ENCODE data around the gene RNF32. TPM values are rescaled to one million over a fixed set of nuclear protein-coding genes. Genes with fewer than 3 reads are reported as not detected.

Gene RNF32
- total RNA-seq, 1 donor from 2014 or later, result 0.52 TPM

GRCh38 chr7:156669035-156669828, 28.7 kb downstream of the RNF32 start:
- H3K36me3 ChIP-seq (ENCODE audit: control insufficient read depth in 3 of 3, insufficient read depth in 3 of 3, low read length in 3 of 3), result peaks cover 3 to 7% (median 4%) of the 10 kb centered on the region in 3 donors
- H3K27ac ChIP-seq (ENCODE audit: low read depth, low read length), result no peak overlapping the region
- no peak overlapping the region for H3K9ac ChIP-seq (ENCODE audit: low read depth in 1 of 3, low read length in 3 of 3)
- no peaks in the 10 kb centered on the region for H3K27me3 ChIP-seq (ENCODE audit: control insufficient read depth in 3 of 3, insufficient read depth in 3 of 3, low read length in 3 of 3)
- H3K4me3 ChIP-seq (ENCODE audit: low read length in 3 of 3), result no peak overlapping the region
- H3K9me3 ChIP-seq (ENCODE audit: control insufficient read depth in 3 of 3, low read length in 3 of 3), result no peaks in the 10 kb centered on the region
- H3K4me1 ChIP-seq (ENCODE audit: control insufficient read depth in 3 of 3, insufficient read depth in 3 of 3, low read length in 3 of 3), result peaks cover 0 to 7% (median 2%) of the 10 kb centered on the region in 3 donors

GRCh38 chr7:156673454-156673853, 32.9 kb downstream of the RNF32 start:
- peaks cover 14 to 26% (median 22%) of the 10 kb centered on the region in 3 donors for H3K36me3 ChIP-seq (ENCODE audit: control insufficient read depth in 3 of 3, insufficient read depth in 3 of 3, low read length in 3 of 3)

GRCh38 chr7:156673902-156674301, 33.3 kb downstream of the RNF32 start:
- H3K9ac ChIP-seq (ENCODE audit: low read depth in 1 of 3, low read length in 3 of 3), result no peak overlapping the region
- no peak overlapping the region for H3K27ac ChIP-seq (ENCODE audit: low read depth, low read length)
- H3K27me3 ChIP-seq (ENCODE audit: control insufficient read depth in 3 of 3, insufficient read depth in 3 of 3, low read length in 3 of 3), result no peaks in the 10 kb centered on the region
- H3K4me1 ChIP-seq (ENCODE audit: control insufficient read depth in 3 of 3, insufficient read depth in 3 of 3, low read length in 3 of 3), result peaks cover 0 to 7% (median 3%) of the 10 kb centered on the region in 3 donors
- H3K4me3 ChIP-seq (ENCODE audit: low read length in 3 of 3), result no peak overlapping the region
- peaks cover 18 to 29% (median 27%) of the 10 kb centered on the region in 3 donors for H3K36me3 ChIP-seq (ENCODE audit: control insufficient read depth in 3 of 3, insufficient read depth in 3 of 3, low read length in 3 of 3)
- no peaks in the 10 kb centered on the region for H3K9me3 ChIP-seq (ENCODE audit: control insufficient read depth in 3 of 3, low read length in 3 of 3)

More at GRCh38 chr7:156673454-156673853, 32.9 kb downstream of the RNF32 start:
- no peaks in the 10 kb centered on the region for H3K9me3 ChIP-seq (ENCODE audit: control insufficient read depth in 3 of 3, low read length in 3 of 3)
- H3K4me3 ChIP-seq (ENCODE audit: low read length in 3 of 3), result no peak overlapping the region
- no peak overlapping the region for H3K9ac ChIP-seq (ENCODE audit: low read depth in 1 of 3, low read length in 3 of 3)
- H3K27me3 ChIP-seq (ENCODE audit: control insufficient read depth in 3 of 3, insufficient read depth in 3 of 3, low read length in 3 of 3), result no peaks in the 10 kb centered on the region
- H3K27ac ChIP-seq (ENCODE audit: low read depth, low read length), result no peak overlapping the region
- H3K4me1 ChIP-seq (ENCODE audit: control insufficient read depth in 3 of 3, insufficient read depth in 3 of 3, low read length in 3 of 3), result peaks cover 0 to 7% (median 3%) of the 10 kb centered on the region in 3 donors

- H3K27me3 ChIP-seq (ENCODE audit: control insufficient read depth in 3 of 3, insufficient read depth in 3 of 3, low read length in 3 of 3), result no peaks in the 10 kb centered on the region
- no peak overlapping the region for H3K4me3 ChIP-seq (ENCODE audit: low read length in 3 of 3)
- H3K27ac ChIP-seq (ENCODE audit: low read depth, low read length), result no peak overlapping the region
- H3K9ac ChIP-seq (ENCODE audit: low read depth in 1 of 3, low read length in 3 of 3), result no peak overlapping the region
- H3K4me1 ChIP-seq (ENCODE audit: control insufficient read depth in 3 of 3, insufficient read depth in 3 of 3, low read length in 3 of 3), result peaks cover 0 to 7% (median 3%) of the 10 kb centered on the region in 3 donors
- H3K36me3 ChIP-seq (ENCODE audit: control insufficient read depth in 3 of 3, insufficient read depth in 3 of 3, low read length in 3 of 3), result peaks cover 24 to 34% (median 34%) of the 10 kb centered on the region in 3 donors
- no peaks in the 10 kb centered on the region for H3K9me3 ChIP-seq (ENCODE audit: control insufficient read depth in 3 of 3, low read length in 3 of 3)
Observed at GRCh38 chr7:156675721-156676120, 35.1 kb downstream of the RNF32 start.

GRCh38 chr7:156676263-156676662, 35.7 kb downstream of the RNF32 start:
- H3K9me3 ChIP-seq (ENCODE audit: control insufficient read depth in 3 of 3, low read length in 3 of 3), result no peaks in the 10 kb centered on the region
- H3K27ac ChIP-seq (ENCODE audit: low read depth, low read length), result no peak overlapping the region
- H3K4me3 ChIP-seq (ENCODE audit: low read length in 3 of 3), result no peak overlapping the region
- peaks cover 0 to 7% (median 3%) of the 10 kb centered on the region in 3 donors for H3K4me1 ChIP-seq (ENCODE audit: control insufficient read depth in 3 of 3, insufficient read depth in 3 of 3, low read length in 3 of 3)
- H3K36me3 ChIP-seq (ENCODE audit: control insufficient read depth in 3 of 3, insufficient read depth in 3 of 3, low read length in 3 of 3), result peaks cover 24 to 34% (median 34%) of the 10 kb centered on the region in 3 donors
- H3K27me3 ChIP-seq (ENCODE audit: control insufficient read depth in 3 of 3, insufficient read depth in 3 of 3, low read length in 3 of 3), result no peaks in the 10 kb centered on the region
- no peak overlapping the region for H3K9ac ChIP-seq (ENCODE audit: low read depth in 1 of 3, low read length in 3 of 3)

GRCh38 chr7:156677374-156678054, 36.9 kb downstream of the RNF32 start:
- Histone ChIP-seq H3K4me3 (ENCODE audit: low read length in 3 of 3) (no peak overlapping the region), H3K27me3 (ENCODE audit: control insufficient read depth in 3 of 3, insufficient read depth in 3 of 3, low read length in 3 of 3) (no peaks in the 10 kb centered on the region), H3K27ac (ENCODE audit: low read depth, low read length) (no peak overlapping the region), H3K4me1 (ENCODE audit: control insufficient read depth in 3 of 3, insufficient read depth in 3 of 3, low read length in 3 of 3) (peaks cover 0 to 7% (median 3%) of the 10 kb centered on the region in 3 donors), H3K9ac (ENCODE audit: low read depth in 1 of 3, low read length in 3 of 3) (no peak overlapping the region), H3K36me3 (ENCODE audit: control insufficient read depth in 3 of 3, insufficient read depth in 3 of 3, low read length in 3 of 3) (peaks cover 28 to 37% (median 35%) of the 10 kb centered on the region in 3 donors), H3K9me3 (ENCODE audit: control insufficient read depth in 3 of 3, low read length in 3 of 3) (no peaks in the 10 kb centered on the region)

GRCh38 chr7:156680281-156680680, 39.7 kb downstream of the RNF32 start:
- no peaks in the 10 kb centered on the region for H3K4me1 ChIP-seq (ENCODE audit: control insufficient read depth in 3 of 3, insufficient read depth in 3 of 3, low read length in 3 of 3)
- H3K9ac ChIP-seq (ENCODE audit: low read depth in 1 of 3, low read length in 3 of 3), result no peak overlapping the region
- H3K9me3 ChIP-seq (ENCODE audit: control insufficient read depth in 3 of 3, low read length in 3 of 3), result no peaks in the 10 kb centered on the region
- H3K36me3 ChIP-seq (ENCODE audit: control insufficient read depth in 3 of 3, insufficient read depth in 3 of 3, low read length in 3 of 3), result peaks cover 32 to 43% (median 33%) of the 10 kb centered on the region in 3 donors
- no peak overlapping the region for H3K4me3 ChIP-seq (ENCODE audit: low read length in 3 of 3)
- no peaks in the 10 kb centered on the region for H3K27me3 ChIP-seq (ENCODE audit: control insufficient read depth in 3 of 3, insufficient read depth in 3 of 3, low read length in 3 of 3)
- H3K27ac ChIP-seq (ENCODE audit: low read depth, low read length), result no peak overlapping the region

- no peaks in the 10 kb centered on the region for H3K27me3 ChIP-seq (ENCODE audit: control insufficient read depth in 3 of 3, insufficient read depth in 3 of 3, low read length in 3 of 3)
Observed at GRCh38 chr7:156682928-156683327, 42.4 kb downstream of the RNF32 start.

GRCh38 chr7:156684251-156684650, 43.7 kb downstream of the RNF32 start:
- Histone ChIP-seq H3K27ac (ENCODE audit: low read depth, low read length) (no peak overlapping the region), H3K9ac (ENCODE audit: low read depth in 1 of 3, low read length in 3 of 3) (no peak overlapping the region), H3K4me3 (ENCODE audit: low read length in 3 of 3) (no peak overlapping the region), H3K4me1 (ENCODE audit: control insufficient read depth in 3 of 3, insufficient read depth in 3 of 3, low read length in 3 of 3) (no peaks in the 10 kb centered on the region), H3K36me3 (ENCODE audit: control insufficient read depth in 3 of 3, insufficient read depth in 3 of 3, low read length in 3 of 3) (peaks cover 5 to 20% (median 16%) of the 10 kb centered on the region in 3 donors), H3K9me3 (ENCODE audit: control insufficient read depth in 3 of 3, low read length in 3 of 3) (no peaks in the 10 kb centered on the region), H3K27me3 (ENCODE audit: control insufficient read depth in 3 of 3, insufficient read depth in 3 of 3, low read length in 3 of 3) (no peaks in the 10 kb centered on the region)

More at GRCh38 chr7:156682928-156683327, 42.4 kb downstream of the RNF32 start:
- Histone ChIP-seq H3K27ac (ENCODE audit: low read depth, low read length) (no peak overlapping the region), H3K4me3 (ENCODE audit: low read length in 3 of 3) (no peak overlapping the region), H3K9ac (ENCODE audit: low read depth in 1 of 3, low read length in 3 of 3) (no peak overlapping the region), H3K36me3 (ENCODE audit: control insufficient read depth in 3 of 3, insufficient read depth in 3 of 3, low read length in 3 of 3) (peaks cover 16 to 31% (median 28%) of the 10 kb centered on the region in 3 donors), H3K9me3 (ENCODE audit: control insufficient read depth in 3 of 3, low read length in 3 of 3) (no peaks in the 10 kb centered on the region), H3K4me1 (ENCODE audit: control insufficient read depth in 3 of 3, insufficient read depth in 3 of 3, low read length in 3 of 3) (no peaks in the 10 kb centered on the region)

- Histone ChIP-seq H3K9me3 (ENCODE audit: control insufficient read depth in 3 of 3, low read length in 3 of 3) (no peaks in the 10 kb centered on the region), H3K27ac (ENCODE audit: low read depth, low read length) (no peak overlapping the region), H3K4me3 (ENCODE audit: low read length in 3 of 3) (no peak overlapping the region), H3K9ac (ENCODE audit: low read depth in 1 of 3, low read length in 3 of 3) (no peak overlapping the region), H3K36me3 (ENCODE audit: control insufficient read depth in 3 of 3, insufficient read depth in 3 of 3, low read length in 3 of 3) (peaks cover 2 to 16% (median 16%) of the 10 kb centered on the region in 3 donors), H3K4me1 (ENCODE audit: control insufficient read depth in 3 of 3, insufficient read depth in 3 of 3, low read length in 3 of 3) (no peaks in the 10 kb centered on the region), H3K27me3 (ENCODE audit: control insufficient read depth in 3 of 3, insufficient read depth in 3 of 3, low read length in 3 of 3) (no peaks in the 10 kb centered on the region)
Observed at GRCh38 chr7:156684661-156685060, 44.1 kb downstream of the RNF32 start.
